HCT116 (cell line): ENCODE results near the gene MCAM. TPM values are rescaled to one million over a fixed set of nuclear protein-coding genes. Genes with fewer than 3 reads are reported as not detected.
A peak's percentile ranks its signal among the peaks of the same experiment; 100 is the strongest.

Source experiments
- ATAC-seq: fragments of 200-7000 bp; cut with Tn5 transposase; 2 replicates; pipeline ENCODE4 v1.9.1; 2020; ENCODE audit warnings: mild to moderate bottlenecking, moderate library complexity
- BruUV-seq: library from RNA; stranded (reverse); fragments of 400-500 nt; replicated peaks from 2 replicates; lab custom pipeline; 2021; lab: Mats Ljungman, UMichigan
- CTCF ChIA-PET: fragments of 300-600 bp; sonication (Branson Sonifier 250); formaldehyde crosslinking; loops from one replicate; lab custom pipeline; 2021; ENCODE audit warnings: antibody characterized with exemption; lab: Charles Lee
- POLR2A ChIA-PET: fragments of 300-600, 350-600 bp; sonication (Branson Sonifier 250); formaldehyde crosslinking; loops from one replicate; lab custom pipeline; 2021; ENCODE audit warnings: antibody characterized with exemption; lab: Charles Lee
- RAD21 ChIA-PET, 2 experiments: fragments of 300-600 bp; sonication (Branson Sonifier 250); formaldehyde crosslinking; loops; one replicate each; lab custom pipeline; 2023; ENCODE audit warnings: low total read pairs in 2 of 2; ENCODE audit not compliant: uncharacterized antibody in 2 of 2, unreplicated experiment in 2 of 2, low non-redundant PET in 1 of 2; lab: Charles Lee
- DNase-seq: peaks from one replicate; pipeline ENCODE4 v3.0.0-alpha.2; 2010; ENCODE audit warnings: low read depth, low spot score
- H2AFZ ChIP-seq: fragments of 200-600 bp; shearing (Covaris generic), sonication (generic); 2 replicates; pipeline ENCODE4 v1.6.1; 2017; ENCODE audit warnings: low read depth, mixed run types, mixed read lengths, antibody characterized with exemption, low read length; ENCODE audit not compliant: poor library complexity, severe bottlenecking
- H3K27ac ChIP-seq: 2 replicates; pipeline ENCODE4 v1.5.1; 2012; ENCODE audit warnings: low read depth, low read length
- H3K27me3 ChIP-seq: fragments of 200-600 bp; sonication (generic); 2 replicates; pipeline ENCODE4 v1.6.1; 2016; ENCODE audit warnings: mixed run types, low read length, mixed read lengths; ENCODE audit not compliant: insufficient read depth
- H3K36me3 ChIP-seq, 2 experiments: fragments of 200-500 bp in 1 of 2; fragments of 200-600 bp in 1 of 2; sonication (Bioruptor generic) in 1 of 2; sonication (generic) in 1 of 2; 2 replicates each; pipeline versions ENCODE4 v1.5.1 to v1.6.1; 2014 to 2016; ENCODE audit warnings: low read length in 2 of 2, inconsistent platforms in 1 of 2, mixed read lengths in 1 of 2, mixed run types in 1 of 2; ENCODE audit not compliant: insufficient read depth in 2 of 2, control insufficient read depth in 1 of 2
- H3K4me1 ChIP-seq, 2 experiments: fragments of 200-600 bp in 1 of 2; sonication (generic) in 1 of 2; 2 replicates each; pipeline versions ENCODE4 v1.5.1 to v1.6.1; 2012 to 2017; ENCODE audit warnings: low read length in 2 of 2, inconsistent platforms in 1 of 2, mild to moderate bottlenecking in 1 of 2, mixed read lengths in 1 of 2, mixed run types in 1 of 2, moderate library complexity in 1 of 2; ENCODE audit not compliant: insufficient read depth in 2 of 2, control insufficient read depth in 1 of 2
- H3K4me2 ChIP-seq: fragments of 200-600 bp; sonication (generic); 2 replicates; pipeline ENCODE4 v1.6.1; 2017; ENCODE audit warnings: mixed run types, low read length, mixed read lengths
- H3K4me3 ChIP-seq, 2 experiments: fragments of 200-600 bp in 1 of 2; sonication (generic) in 1 of 2; replicated peaks in 1 of 2; 2 replicates each; pipeline ENCODE4 v1.5.1; 2011 to 2016; ENCODE audit warnings: low read length in 2 of 2, control low read depth in 1 of 2, low read depth in 1 of 2, mild to moderate bottlenecking in 1 of 2, mixed read lengths in 1 of 2, mixed run types in 1 of 2
- H3K79me2 ChIP-seq: fragments of 200-600 bp; sonication (generic); 2 replicates; pipeline ENCODE4 v1.6.1; 2017; ENCODE audit warnings: mild to moderate bottlenecking, mixed run types, low read length, moderate library complexity, mixed read lengths; ENCODE audit not compliant: insufficient read depth
- H3K9ac ChIP-seq: fragments of 200-600 bp; sonication (generic); 2 replicates; pipeline ENCODE4 v1.6.1; 2016; ENCODE audit warnings: low read length, mixed read lengths
- H3K9me2 ChIP-seq: fragments of 200-600 bp; sonication (generic), shearing (Covaris generic); 2 replicates; pipeline ENCODE4 v1.6.1; 2017; ENCODE audit warnings: mixed run types, mild to moderate bottlenecking, moderate library complexity; ENCODE audit not compliant: insufficient read depth
- H3K9me3 ChIP-seq, 2 experiments: fragments of 200-500 bp in 1 of 2; fragments of 200-600 bp in 1 of 2; sonication (Bioruptor generic) in 1 of 2; sonication (generic) in 1 of 2; 2 replicates each; pipeline ENCODE4 v1.6.1; 2014 to 2017; ENCODE audit warnings: low read length in 2 of 2, mixed read lengths in 2 of 2, inconsistent platforms in 1 of 2, low read depth in 1 of 2, mild to moderate bottlenecking in 1 of 2, mixed run types in 1 of 2, moderate library complexity in 1 of 2; ENCODE audit not compliant: control insufficient read depth in 1 of 2, insufficient read depth in 1 of 2
- H4K20me1 ChIP-seq: fragments of 200-600 bp; sonication (generic), shearing (Covaris generic); 2 replicates; pipeline ENCODE4 v1.6.1; 2017; ENCODE audit warnings: mixed run types, mild to moderate bottlenecking, moderate library complexity; ENCODE audit not compliant: insufficient read depth
- CBX3 ChIP-seq: IDR thresholded peaks from 2 replicates; pipeline ENCODE4 v1.6.1; 2012; ENCODE audit warnings: low read depth
- CEBPB ChIP-seq: IDR thresholded peaks from 2 replicates; pipeline ENCODE4 v1.6.1; 2012; ENCODE audit warnings: low read depth
- ELF1 ChIP-seq: IDR thresholded peaks from 2 replicates; pipeline ENCODE4 v1.6.1; 2012; ENCODE audit warnings: low read depth, borderline replicate concordance
- FOSL1 ChIP-seq: IDR thresholded peaks from 2 replicates; pipeline ENCODE4 v1.6.1; 2012; ENCODE audit warnings: low read depth
- POLR2A ChIP-seq: IDR thresholded peaks from 2 replicates; pipeline ENCODE4 v1.7.0; 2011; ENCODE audit warnings: borderline replicate concordance; ENCODE audit not compliant: insufficient read depth, insufficient read length; ENCODE audit errors: extremely low read depth
- RAD21 ChIP-seq: IDR thresholded peaks from 2 replicates; pipeline ENCODE4 v1.6.1; 2012; ENCODE audit warnings: low read depth, mild to moderate bottlenecking
- YY1 ChIP-seq: IDR thresholded peaks from 2 replicates; pipeline ENCODE4 v1.6.1; 2011; ENCODE audit warnings: low read length, low read depth, moderate library complexity, mild to moderate bottlenecking; ENCODE audit not compliant: insufficient replicate concordance; ENCODE audit errors: extremely low read depth
- ZNF274 ChIP-seq: fragments of 200-500 bp; sonication (Bioruptor generic); IDR thresholded peaks from 2 replicates; pipeline ENCODE4 v1.6.1; 2014; ENCODE audit warnings: mild to moderate bottlenecking, low read depth, low read length, inconsistent platforms
- intact Hi-C: fragments of 100-400 bp; cut with micrococcal nuclease; formaldehyde crosslinking; loops from 2 replicates; pipeline ENCODE4 v1.10.0; 2022
- total RNA-seq: library from RNA; stranded (reverse); gene quantifications from one replicate; pipeline ENCODE4 v1.2.1, GENCODE V29; 2021; ENCODE audit not compliant: unreplicated experiment
- TF ChIP-seq, protein P1 (sequence below): IDR thresholded peaks from 2 replicates; pipeline ENCODE4 v1.6.1; 2012; ENCODE audit warnings: low read depth
- TF ChIP-seq, protein P2 (sequence below), 3 experiments: fragments of 200-600 bp in 1 of 3; sonication (generic) in 1 of 3; IDR thresholded peaks in 2 of 3; conservative IDR thresholded peaks in 1 of 3; 2 replicates each; pipeline ENCODE4 v1.5.1; 2012 to 2017; ENCODE audit warnings: low read depth in 2 of 3, low read length in 2 of 3, antibody characterized with exemption in 1 of 3, borderline replicate concordance in 1 of 3, control low read depth in 1 of 3, mild to moderate bottlenecking in 1 of 3, mixed read lengths in 1 of 3, mixed run types in 1 of 3, moderate library complexity in 1 of 3; ENCODE audit not compliant: insufficient read depth in 1 of 3
- TF ChIP-seq, protein P3 (sequence below): IDR thresholded peaks from 2 replicates; pipeline ENCODE4 v1.6.1; 2012

Gene MCAM
- total RNA-seq, 1 experiment from 2014 or later: 17.4 TPM

GRCh38 chr11:119320776-119321524, 4.0 kb upstream of the MCAM start:
- Histone ChIP-seq H3K4me1 (peaks cover 6 to 34% of the 10 kb centered on the region in 2 experiments), H2AFZ (peak overlapping the region; percentile 82), H3K4me3 (no peak overlapping the region), H3K27me3 (no peaks in the 10 kb centered on the region), H3K9me2 (no peaks in the 10 kb centered on the region), H3K9me3 (no peaks in the 10 kb centered on the region), H3K36me3 (no peaks in the 10 kb centered on the region), H4K20me1 (no peaks in the 10 kb centered on the region), H3K79me2 (no peaks in the 10 kb centered on the region; the same call in 1 of the 2 replicates), H3K27ac (no peak overlapping the region), H3K9ac (no peak overlapping the region), H3K4me2 (no peak overlapping the region)
- TF ChIP-seq ZNF274 (no peak), FOSL1 (no peak), ELF1 (no peak), POLR2A (no peak), YY1 (no peak), RAD21 (no peak), CEBPB (no peak), CBX3 (no peak)
- TF ChIP-seq, protein P1, sequence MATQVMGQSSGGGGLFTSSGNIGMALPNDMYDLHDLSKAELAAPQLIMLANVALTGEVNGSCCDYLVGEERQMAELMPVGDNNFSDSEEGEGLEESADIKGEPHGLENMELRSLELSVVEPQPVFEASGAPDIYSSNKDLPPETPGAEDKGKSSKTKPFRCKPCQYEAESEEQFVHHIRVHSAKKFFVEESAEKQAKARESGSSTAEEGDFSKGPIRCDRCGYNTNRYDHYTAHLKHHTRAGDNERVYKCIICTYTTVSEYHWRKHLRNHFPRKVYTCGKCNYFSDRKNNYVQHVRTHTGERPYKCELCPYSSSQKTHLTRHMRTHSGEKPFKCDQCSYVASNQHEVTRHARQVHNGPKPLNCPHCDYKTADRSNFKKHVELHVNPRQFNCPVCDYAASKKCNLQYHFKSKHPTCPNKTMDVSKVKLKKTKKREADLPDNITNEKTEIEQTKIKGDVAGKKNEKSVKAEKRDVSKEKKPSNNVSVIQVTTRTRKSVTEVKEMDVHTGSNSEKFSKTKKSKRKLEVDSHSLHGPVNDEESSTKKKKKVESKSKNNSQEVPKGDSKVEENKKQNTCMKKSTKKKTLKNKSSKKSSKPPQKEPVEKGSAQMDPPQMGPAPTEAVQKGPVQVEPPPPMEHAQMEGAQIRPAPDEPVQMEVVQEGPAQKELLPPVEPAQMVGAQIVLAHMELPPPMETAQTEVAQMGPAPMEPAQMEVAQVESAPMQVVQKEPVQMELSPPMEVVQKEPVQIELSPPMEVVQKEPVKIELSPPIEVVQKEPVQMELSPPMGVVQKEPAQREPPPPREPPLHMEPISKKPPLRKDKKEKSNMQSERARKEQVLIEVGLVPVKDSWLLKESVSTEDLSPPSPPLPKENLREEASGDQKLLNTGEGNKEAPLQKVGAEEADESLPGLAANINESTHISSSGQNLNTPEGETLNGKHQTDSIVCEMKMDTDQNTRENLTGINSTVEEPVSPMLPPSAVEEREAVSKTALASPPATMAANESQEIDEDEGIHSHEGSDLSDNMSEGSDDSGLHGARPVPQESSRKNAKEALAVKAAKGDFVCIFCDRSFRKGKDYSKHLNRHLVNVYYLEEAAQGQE: no peak
- TF ChIP-seq, protein P2, sequence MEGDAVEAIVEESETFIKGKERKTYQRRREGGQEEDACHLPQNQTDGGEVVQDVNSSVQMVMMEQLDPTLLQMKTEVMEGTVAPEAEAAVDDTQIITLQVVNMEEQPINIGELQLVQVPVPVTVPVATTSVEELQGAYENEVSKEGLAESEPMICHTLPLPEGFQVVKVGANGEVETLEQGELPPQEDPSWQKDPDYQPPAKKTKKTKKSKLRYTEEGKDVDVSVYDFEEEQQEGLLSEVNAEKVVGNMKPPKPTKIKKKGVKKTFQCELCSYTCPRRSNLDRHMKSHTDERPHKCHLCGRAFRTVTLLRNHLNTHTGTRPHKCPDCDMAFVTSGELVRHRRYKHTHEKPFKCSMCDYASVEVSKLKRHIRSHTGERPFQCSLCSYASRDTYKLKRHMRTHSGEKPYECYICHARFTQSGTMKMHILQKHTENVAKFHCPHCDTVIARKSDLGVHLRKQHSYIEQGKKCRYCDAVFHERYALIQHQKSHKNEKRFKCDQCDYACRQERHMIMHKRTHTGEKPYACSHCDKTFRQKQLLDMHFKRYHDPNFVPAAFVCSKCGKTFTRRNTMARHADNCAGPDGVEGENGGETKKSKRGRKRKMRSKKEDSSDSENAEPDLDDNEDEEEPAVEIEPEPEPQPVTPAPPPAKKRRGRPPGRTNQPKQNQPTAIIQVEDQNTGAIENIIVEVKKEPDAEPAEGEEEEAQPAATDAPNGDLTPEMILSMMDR (IDR thresholded peaks at IDR 0.05 in 2 of 3, conservative IDR thresholded peaks at IDR 0.05 in 1 of 3; ENCODE audit: borderline replicate concordance in 1 of 3, insufficient read depth in 1 of 3, low read depth in 2 of 3, low read length in 2 of 3): no peak
- TF ChIP-seq, protein P3, sequence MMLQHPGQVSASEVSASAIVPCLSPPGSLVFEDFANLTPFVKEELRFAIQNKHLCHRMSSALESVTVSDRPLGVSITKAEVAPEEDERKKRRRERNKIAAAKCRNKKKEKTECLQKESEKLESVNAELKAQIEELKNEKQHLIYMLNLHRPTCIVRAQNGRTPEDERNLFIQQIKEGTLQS: no peak
- ChIA-PET RAD21 (no interaction called here), CTCF (interaction anchor here (1.0 kb wide), 1 partner anchor 154 kb away, joined by 4 read pairs; no protein-coding TSS in a partner anchor), POLR2A (no interaction called here)
- no TSS peak for BruUV-seq
- intact Hi-C loops: loop anchor here (5.0 kb wide), 1 partner anchor 219 kb away; the partner anchor contains the start of gene DPAGT1
- ATAC-seq (no peak), DNase-seq (no peak)
